Right cardiac atrium (tissue), 5 donors: ENCODE data around the gene POLR2F. TPM values are rescaled to one million over a fixed set of nuclear protein-coding genes. Genes with fewer than 3 reads are reported as not detected.
A peak's percentile ranks its signal among the peaks of the same experiment; 100 is the strongest.

Source experiments
- ATAC-seq, 2 donors: fragments of 200-7000 bp; cut with Tn5 transposase; one replicate each; pipeline versions ENCODE4 v1.8.0 to v1.9.1; 2020; ENCODE audit warnings: moderate library complexity in 2 of 2, mild to moderate bottlenecking in 1 of 2
- DNase-seq, 3 donors: peaks; one replicate each; pipeline ENCODE4 v3.0.0-alpha.2; 2020
- H3K27ac ChIP-seq: one replicate; pipeline ENCODE4 v1.5.1; 2013; ENCODE audit warnings: mild to moderate bottlenecking, low read length, control low read depth, moderate library complexity
- H3K27me3 ChIP-seq: one replicate; pipeline ENCODE4 v1.6.1; 2013; ENCODE audit not compliant: control insufficient read depth, insufficient read depth
- H3K4me1 ChIP-seq: one replicate; pipeline ENCODE4 v1.6.1; 2013; ENCODE audit warnings: low read length; ENCODE audit not compliant: control insufficient read depth, insufficient read depth
- H3K4me3 ChIP-seq: one replicate; pipeline ENCODE4 v1.5.1; 2013; ENCODE audit warnings: low read length, control low read depth
- H3K9me3 ChIP-seq: one replicate; pipeline ENCODE4 v1.6.1; 2013; ENCODE audit warnings: low read length; ENCODE audit not compliant: control insufficient read depth
- WGBS: extraction: QIAGEN DNeasy Blood & Tissue Kit; methylation state at CpG from one replicate; pipeline ENCODE4 v1.1.7; 2013; 5-methylcytosine and 5-hydroxymethylcytosine counted together
- intact Hi-C, 4 donors: fragments of 100-400 bp; cut with DNase I; formaldehyde crosslinking; loops; one replicate each; pipeline versions ENCODE4 v1.11.0 to v1.14.0; 2022 to 2023
- polyA plus RNA-seq: library from polyadenylated mRNA; stranded (reverse); fragments of 200-250 nt; gene quantifications from one replicate; pipeline ENCODE4 v1.2.3, GENCODE V29; 2013
- total RNA-seq, 4 donors: library from RNA; stranded (reverse); fragmentation: NEBNext Ultra II Directional; extraction: Animal tissue kit (Norgen Biotek cat#: 25700); gene quantifications; one replicate each; pipeline ENCODE4 v1.2.1, GENCODE V29; 2021
- donor health status: healthy with polysubstance abuse.
- donor health status: DM: no; HTN: yes; CAD: no.
- donor health status: DM: no; HTN: no; CAD: no.
- donor health status: DM: no; HTN: yes; CAD: no; lungs with severe emphysema.
- donor health status: DM: yes; HTN: yes; CAD: no.

The POLR2F gene
- total and polyA plus RNA-seq, 5 donors = 62.1 to 159 (median 80.8) TPM

DNA sequence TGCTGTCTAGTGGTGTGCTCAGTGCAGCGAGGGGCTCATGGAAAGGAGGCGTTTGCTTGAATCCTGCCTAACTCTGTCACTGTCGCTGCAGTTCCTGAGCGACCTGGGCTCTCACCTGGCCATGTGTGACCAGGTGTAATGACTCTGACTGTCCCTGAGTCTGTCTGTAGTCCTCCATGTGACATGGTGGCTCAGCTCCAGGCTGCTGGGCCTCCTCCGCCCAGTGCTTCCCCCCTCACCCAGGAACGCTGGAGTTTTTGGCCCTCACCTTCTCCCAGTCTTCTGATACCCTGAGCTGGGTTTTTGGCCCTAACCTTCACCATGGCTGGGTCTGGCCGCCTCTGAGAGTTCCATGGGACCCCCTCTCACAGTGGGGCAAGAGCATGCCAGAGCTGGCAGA lies 27.1 kb upstream of the POLR2F start:
- no peak for DNase-seq
- no peak overlapping the region for H3K27ac ChIP-seq
- WGBS = 92% methylated on average over 7 of the region's 7 CpGs
- H3K9me3 ChIP-seq = no peaks in the 10 kb centered on the region
- intact Hi-C loops = no loop called here
- no peak for ATAC-seq
- no peak overlapping the region for H3K4me3 ChIP-seq
- no peaks in the 10 kb centered on the region for H3K4me1 ChIP-seq
- no peaks in the 10 kb centered on the region for H3K27me3 ChIP-seq

DNA sequence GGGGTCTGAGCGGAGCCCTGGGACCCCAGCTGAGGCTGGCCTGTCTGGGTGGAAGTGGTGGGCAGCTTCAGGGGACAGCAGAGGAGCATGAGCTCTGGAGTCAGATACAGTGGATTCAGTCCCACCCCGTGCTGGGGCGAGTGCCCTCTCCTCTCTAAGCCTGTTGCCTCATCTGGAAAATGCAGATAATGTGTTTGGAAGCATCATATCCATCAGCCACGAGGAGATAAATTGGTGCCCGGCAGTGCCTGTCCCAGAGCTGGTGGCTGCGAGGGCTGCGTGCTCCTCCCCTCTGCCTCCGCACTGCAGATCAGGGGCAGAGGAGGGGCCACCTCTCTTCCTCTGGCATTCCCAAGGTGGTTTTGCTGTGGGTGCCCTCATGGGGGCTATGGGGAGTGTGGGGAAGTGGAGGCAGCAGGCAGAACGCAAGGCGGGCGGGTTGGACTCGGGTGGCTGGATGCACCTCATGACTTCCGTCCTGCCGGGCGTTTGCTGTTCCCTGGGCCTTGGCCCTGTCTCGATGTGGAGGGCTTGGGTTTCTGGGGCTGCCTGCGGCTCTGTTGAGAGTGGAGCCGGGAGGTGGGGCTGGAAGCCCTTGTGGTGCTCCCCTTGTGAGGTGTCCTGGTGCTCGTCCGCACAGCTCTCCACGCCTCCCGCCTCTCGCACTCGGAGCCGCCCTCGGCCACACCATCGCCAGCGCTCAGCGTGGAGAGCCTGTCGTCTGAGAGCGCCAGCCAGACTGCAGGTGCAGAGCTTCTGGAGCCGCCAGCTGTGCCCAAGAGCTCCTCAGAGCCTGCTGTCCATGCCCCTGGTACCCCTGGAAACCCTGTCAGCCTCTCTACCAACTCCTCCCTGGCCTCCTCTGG lies 26.5 kb upstream of the POLR2F start:
- DNase-seq (no peak), ATAC-seq (no peak)
- Histone ChIP-seq H3K27ac (no peak overlapping the region), H3K9me3 (no peaks in the 10 kb centered on the region), H3K4me1 (no peaks in the 10 kb centered on the region), H3K4me3 (no peak overlapping the region), H3K27me3 (no peaks in the 10 kb centered on the region)
- WGBS = 90% methylated on average over 32 of the region's 32 CpGs
- intact Hi-C loops = no loop called here

DNA sequence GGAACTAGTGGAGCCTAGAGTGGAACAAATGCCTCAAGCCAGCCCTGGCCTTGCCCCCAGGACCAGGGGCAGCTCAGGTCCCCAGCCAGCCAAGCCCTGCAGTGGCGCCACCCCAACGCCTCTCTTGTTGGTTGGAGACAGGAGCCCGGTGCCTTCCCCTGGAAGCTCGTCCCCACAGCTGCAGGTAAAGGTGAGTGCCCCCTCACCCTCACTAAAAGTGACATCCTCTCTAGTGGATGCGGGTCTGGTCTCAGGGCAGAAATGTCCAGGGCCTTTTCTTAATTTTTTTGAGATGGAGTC lies 25.9 kb upstream of the POLR2F start:
- no peak overlapping the region for H3K4me3 ChIP-seq
- no peak for DNase-seq
- 98% methylated on average over 5 of the region's 5 CpGs for WGBS
- no peak overlapping the region for H3K27ac ChIP-seq
- no peaks in the 10 kb centered on the region for H3K9me3 ChIP-seq
- no peaks in the 10 kb centered on the region for H3K27me3 ChIP-seq
- no peak for ATAC-seq
- no peaks in the 10 kb centered on the region for H3K4me1 ChIP-seq
- intact Hi-C loops = no loop called here

DNA sequence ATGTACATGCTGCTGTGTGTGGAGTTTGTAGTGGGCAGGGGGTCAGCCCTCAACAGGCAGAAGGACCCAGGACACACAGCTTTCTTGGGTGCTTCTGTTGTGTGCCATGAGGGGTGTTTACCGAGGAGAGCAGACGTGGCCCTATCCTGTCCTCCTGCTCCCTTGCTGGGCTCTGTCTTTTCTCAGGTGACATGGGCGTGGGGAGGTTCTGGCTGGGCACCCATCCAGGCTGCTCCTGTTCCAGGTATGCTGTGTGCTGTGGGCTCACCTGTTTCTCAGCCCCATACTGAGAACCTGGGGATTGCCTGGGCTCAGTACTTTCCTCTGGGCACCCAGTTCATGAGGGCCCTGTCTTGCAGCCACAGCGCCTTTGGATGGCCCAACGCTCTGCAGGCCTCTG lies 24.1 kb upstream of the POLR2F start:
- Histone ChIP-seq H3K4me1 (peaks cover 10% of the 10 kb centered on the region), H3K9me3 (no peaks in the 10 kb centered on the region), H3K27me3 (no peaks in the 10 kb centered on the region), H3K27ac (no peak overlapping the region), H3K4me3 (no peak overlapping the region)
- intact Hi-C loops = no loop called here
- ATAC-seq (no peak), DNase-seq (no peak)
- 93% methylated on average over 5 of the region's 5 CpGs for WGBS

DNA sequence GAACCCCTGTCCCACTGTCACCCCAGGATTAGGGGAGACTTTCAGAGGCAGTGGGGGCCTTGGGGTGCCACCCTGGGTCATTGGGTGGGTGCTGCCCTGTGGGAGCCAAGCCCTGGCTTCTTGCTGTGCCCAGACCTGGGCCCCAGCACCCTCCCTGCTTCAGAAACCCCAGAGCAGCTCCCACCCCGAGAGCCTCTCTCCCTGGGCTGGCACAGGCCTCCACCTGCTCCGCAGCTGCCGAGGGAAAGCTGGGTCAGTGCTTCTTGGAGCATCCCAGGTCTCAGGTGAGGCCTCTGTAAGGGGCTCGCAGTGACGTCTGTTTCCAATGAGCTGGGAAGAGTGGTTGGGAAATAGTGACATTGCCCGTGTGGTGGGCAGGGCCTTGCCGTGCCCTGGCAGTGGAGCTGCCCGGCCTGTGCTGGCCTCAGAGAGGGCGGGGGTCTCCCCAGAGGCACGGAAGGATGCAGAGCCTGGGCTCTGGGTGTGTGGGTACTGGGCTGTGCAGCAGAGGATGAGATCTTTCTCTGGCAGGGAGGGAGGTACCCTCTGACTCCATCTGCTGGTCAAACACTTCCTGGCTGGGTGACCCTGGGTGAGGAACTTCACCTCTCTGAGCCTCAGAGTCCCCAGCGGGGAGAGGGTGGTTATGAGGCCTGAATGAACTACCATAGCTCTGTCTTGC lies 23.1 kb upstream of the POLR2F start:
- ATAC-seq = no peak
- H3K27me3 ChIP-seq = no peaks in the 10 kb centered on the region
- H3K9me3 ChIP-seq = no peaks in the 10 kb centered on the region
- H3K4me1 ChIP-seq = peaks cover 10% of the 10 kb centered on the region
- no peak for DNase-seq
- 78% methylated on average over 11 of the region's 11 CpGs for WGBS
- H3K27ac ChIP-seq = no peak overlapping the region
- H3K4me3 ChIP-seq = no peak overlapping the region
- intact Hi-C loops = loop anchor here in 2 of 4 donors (10.0 kb wide), 2 partner anchors 46 to 116 kb away; no protein-coding TSS in a partner anchor

DNA sequence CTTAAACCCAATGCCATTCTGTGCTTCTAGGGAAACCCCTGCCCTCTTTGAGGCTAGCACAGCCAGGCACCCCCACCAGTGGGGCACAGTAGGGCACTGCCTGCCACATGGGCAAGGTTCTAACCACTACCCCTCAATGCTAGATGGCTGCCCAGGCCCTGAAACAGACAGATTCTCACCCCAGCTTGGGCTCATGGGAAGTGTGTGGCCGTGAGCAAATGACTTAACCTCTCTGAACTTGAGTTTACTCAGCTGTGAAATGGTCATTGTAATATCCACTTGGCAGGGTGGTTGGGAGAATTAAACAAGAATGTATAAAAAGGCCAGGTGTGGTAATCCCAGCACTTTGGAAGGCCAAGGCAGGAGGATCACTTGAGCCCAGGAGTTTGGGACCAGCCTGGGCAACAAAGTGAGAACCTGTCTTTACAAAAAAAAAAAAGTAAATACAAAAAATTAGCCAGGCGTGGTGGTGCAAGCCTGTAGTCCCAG lies 22.5 kb upstream of the POLR2F start:
- intact Hi-C loops = loop anchor here in 2 of 4 donors (10.0 kb wide), 2 partner anchors 46 to 116 kb away; no protein-coding TSS in a partner anchor
- no peak overlapping the region for H3K4me3 ChIP-seq
- ATAC-seq (no peak), DNase-seq (no peak)
- H3K27me3 ChIP-seq = no peaks in the 10 kb centered on the region
- no peaks in the 10 kb centered on the region for H3K9me3 ChIP-seq
- no peak overlapping the region for H3K27ac ChIP-seq
- 88% methylated on average over 2 of the region's 2 CpGs for WGBS
- peaks cover 10% of the 10 kb centered on the region for H3K4me1 ChIP-seq

DNA sequence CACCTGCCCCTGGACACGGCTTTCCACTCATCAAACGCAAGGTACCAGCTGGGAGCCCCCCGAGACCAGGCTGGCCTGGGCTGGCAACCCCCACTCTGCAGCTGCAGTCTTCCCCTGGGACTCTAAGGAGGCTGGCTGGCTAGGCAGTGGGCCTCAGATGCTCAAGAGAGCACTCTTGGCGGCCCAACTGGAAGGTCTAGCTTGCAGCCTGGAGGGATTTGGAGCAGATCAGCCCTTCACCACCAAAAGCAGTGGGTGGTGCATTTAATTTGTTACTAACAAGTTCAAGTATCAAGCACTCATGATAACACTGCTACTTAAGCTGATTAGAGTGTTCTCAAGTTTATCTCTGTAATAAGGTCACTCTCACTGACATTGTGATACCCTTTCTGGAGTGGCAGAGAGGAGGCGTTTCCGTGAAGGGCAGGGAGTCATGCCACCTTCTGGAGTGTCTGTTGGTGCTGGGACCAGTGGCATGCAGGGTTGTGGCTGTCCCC lies 21.6 kb upstream of the POLR2F start:
- DNase-seq (no peak), ATAC-seq (no peak)
- Histone ChIP-seq H3K27me3 (no peaks in the 10 kb centered on the region), H3K4me3 (no peak overlapping the region), H3K27ac (no peak overlapping the region), H3K9me3 (no peaks in the 10 kb centered on the region), H3K4me1 (peaks cover 10% of the 10 kb centered on the region)
- 79% methylated on average over 6 of the region's 6 CpGs for WGBS
- intact Hi-C loops = loop anchor here in 2 of 4 donors (10.0 kb wide), 2 partner anchors 47 to 117 kb away; no protein-coding TSS in a partner anchor

DNA sequence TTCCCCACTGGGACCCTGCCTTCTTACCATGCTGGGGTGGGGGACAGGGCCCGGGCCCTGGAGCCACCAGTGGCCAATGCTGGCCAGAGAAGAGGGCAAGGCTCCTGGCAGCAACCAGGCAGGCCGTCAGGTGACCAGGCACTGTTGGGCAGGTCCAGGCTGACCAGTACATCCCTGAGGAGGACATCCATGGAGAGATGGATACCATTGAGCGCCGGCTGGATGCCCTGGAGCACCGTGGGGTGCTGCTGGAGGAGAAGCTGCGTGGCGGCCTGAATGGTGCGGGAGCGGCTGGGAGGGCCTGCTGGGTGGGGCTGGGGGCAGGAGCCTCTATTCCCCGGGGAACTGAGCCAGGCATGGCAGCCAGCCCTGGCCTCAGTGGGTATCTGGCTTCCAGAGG lies 21.1 kb upstream of the POLR2F start:
- no peak overlapping the region for H3K27ac ChIP-seq
- DNase-seq (no peak), ATAC-seq (no peak)
- H3K4me1 ChIP-seq = peaks cover 10% of the 10 kb centered on the region
- no peaks in the 10 kb centered on the region for H3K9me3 ChIP-seq
- H3K27me3 ChIP-seq = no peaks in the 10 kb centered on the region
- intact Hi-C loops = loop anchor here in 2 of 4 donors (10.0 kb wide), 2 partner anchors 48 to 118 kb away; no protein-coding TSS in a partner anchor
- H3K4me3 ChIP-seq = no peak overlapping the region
- whole genome bisulfite sequencing = 90% methylated on average over 10 of the region's 10 CpGs

DNA sequence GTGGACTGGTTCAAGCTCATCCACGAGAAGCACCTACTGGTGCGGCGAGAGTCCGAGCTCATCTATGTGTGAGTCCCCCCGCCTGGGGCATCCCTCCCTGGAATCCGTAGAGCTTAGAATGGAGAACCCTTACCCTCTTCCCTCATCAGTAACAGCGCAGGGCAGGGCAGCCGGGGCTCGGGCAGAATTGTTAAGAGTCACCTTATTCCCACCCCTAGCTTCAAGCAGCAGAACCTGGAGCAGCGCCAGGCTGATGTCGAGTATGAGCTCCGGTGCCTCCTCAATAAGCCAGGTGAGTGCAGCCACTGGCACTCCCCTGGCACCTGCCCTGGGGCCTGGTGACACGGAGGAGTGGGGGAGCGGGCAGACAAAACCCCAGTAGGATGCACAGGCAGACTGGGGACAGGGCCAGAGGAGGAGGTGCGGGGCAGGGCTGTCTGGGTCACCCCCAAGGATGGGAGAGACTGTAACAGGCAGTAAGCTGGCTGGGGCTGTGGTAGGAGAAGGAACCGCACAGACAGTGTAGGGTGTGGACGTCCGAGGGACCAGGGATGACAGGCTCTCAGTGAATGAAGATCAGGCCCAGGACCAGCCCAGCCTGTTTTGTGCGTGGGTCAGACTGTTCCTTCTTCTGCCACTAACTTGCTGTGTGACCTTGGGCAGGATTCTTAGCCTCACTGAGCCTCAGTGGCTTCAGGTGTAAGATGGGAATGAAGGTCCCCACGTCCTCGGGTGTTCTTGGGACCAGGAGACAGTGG lies 20.5 kb upstream of the POLR2F start:
- no peaks in the 10 kb centered on the region for H3K27me3 ChIP-seq
- no peaks in the 10 kb centered on the region for H3K9me3 ChIP-seq
- ATAC-seq = peak in 1 of 2 donors; percentile 2
- peak overlapping the region; percentile 31 for H3K27ac ChIP-seq
- peak in 2 of 3 donors; percentile 40 to 73 for DNase-seq
- no peak overlapping the region for H3K4me3 ChIP-seq
- peaks cover 10% of the 10 kb centered on the region for H3K4me1 ChIP-seq
- intact Hi-C loops = loop anchor here in 2 of 4 donors (10.0 kb wide), 2 partner anchors 48 to 118 kb away; no protein-coding TSS in a partner anchor
- 79% methylated on average over 21 of the region's 21 CpGs for WGBS

DNA sequence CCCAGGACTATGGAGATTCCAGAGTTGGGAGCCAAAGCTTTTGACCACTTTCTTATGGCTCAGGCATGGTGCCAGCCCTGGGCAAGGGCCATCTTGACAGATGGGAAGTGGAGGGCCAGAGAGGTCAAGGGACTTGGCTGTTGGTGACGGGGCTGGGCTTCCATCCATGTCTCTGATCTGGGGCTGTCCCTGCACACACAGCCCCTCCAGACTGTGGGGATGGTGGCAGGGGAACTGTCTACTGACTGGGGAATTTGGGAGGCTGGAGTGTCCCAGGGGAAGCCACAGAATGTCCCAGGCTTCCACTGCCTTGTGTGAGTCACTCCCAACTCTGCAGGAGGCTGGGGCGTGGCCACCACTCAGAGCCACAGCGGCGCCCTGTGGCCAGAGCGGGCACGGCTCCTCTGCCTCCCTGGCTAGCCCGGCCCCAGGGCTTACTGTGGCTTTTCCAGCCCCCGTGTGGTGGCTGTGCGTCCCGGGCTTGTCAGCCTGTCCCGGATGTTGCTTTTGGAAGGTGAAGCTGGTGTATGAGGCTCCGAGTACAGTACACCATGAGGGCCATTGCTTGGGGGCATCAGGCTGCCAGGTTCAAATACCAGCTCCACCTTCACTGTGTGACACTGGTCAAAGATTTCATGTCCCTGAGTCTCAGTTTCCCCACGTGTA lies 19.7 kb upstream of the POLR2F start:
- DNase-seq = peak; percentile 92 to 96 (median 96)
- peaks cover 10% of the 10 kb centered on the region for H3K4me1 ChIP-seq
- peak; percentile 96 to 97 for ATAC-seq
- WGBS = 4% methylated on average over 13 of the region's 13 CpGs
- no peaks in the 10 kb centered on the region for H3K27me3 ChIP-seq
- H3K9me3 ChIP-seq = no peaks in the 10 kb centered on the region
- no peak overlapping the region for H3K4me3 ChIP-seq
- intact Hi-C loops = loop anchor here in 2 of 4 donors (10.0 kb wide), 2 partner anchors 49 to 119 kb away; no protein-coding TSS in a partner anchor
- H3K27ac ChIP-seq = peak overlapping the region; percentile 58
